Esophagus muscularis mucosa (tissue), 4 donors: Measurements from ENCODE around the gene CLCN6. TPM values are rescaled to one million over a fixed set of nuclear protein-coding genes. Genes with fewer than 3 reads are reported as not detected.

Experiments used
- DNase-seq: peaks from one replicate; pipeline ENCODE4 v3.0.0-alpha.2; 2017; ENCODE audit errors: extremely low spot score
- H3K27ac ChIP-seq, 4 donors: fragments of 200-600 bp; sonication (generic); replicated peaks in 1 of 4; 1 replicate in 3 of 4; 2 replicates in 1 of 4; pipeline ENCODE4 v1.5.1; 2016 to 2019; ENCODE audit warnings: mild to moderate bottlenecking in 1 of 4
- H3K27me3 ChIP-seq, 4 donors: fragments of 200-600 bp; sonication (generic); one replicate each; pipeline versions ENCODE4 v1.5.1 to v1.6.0; 2016 to 2019
- H3K36me3 ChIP-seq, 4 donors: fragments of 200-600 bp; sonication (generic); one replicate each; pipeline ENCODE4 v1.5.1; 2016 to 2019
- H3K4me1 ChIP-seq, 4 donors: fragments of 200-600 bp; sonication (generic); one replicate each; pipeline ENCODE4 v1.5.1; 2016 to 2019
- H3K4me3 ChIP-seq, 4 donors: fragments of 200-600 bp; sonication (generic); 1 replicate in 2 of 4; 2 replicates in 2 of 4; pipeline ENCODE4 v1.5.1; 2016 to 2019; ENCODE audit warnings: mild to moderate bottlenecking in 4 of 4, moderate library complexity in 1 of 4
- H3K9me3 ChIP-seq, 4 donors: fragments of 200-600 bp; sonication (generic); 1 replicate in 3 of 4; 2 replicates in 1 of 4; pipeline ENCODE4 v1.5.1; 2016 to 2019
- CTCF ChIP-seq, 3 experiments: fragments of 200-600 bp in 2 of 3; fragments of 450-650 bp in 1 of 3; sonication (generic) in 2 of 3; IDR thresholded peaks; one replicate each; pipeline ENCODE4 v1.5.1; 2017 to 2019; ENCODE audit warnings: antibody characterized with exemption in 3 of 3, mild to moderate bottlenecking in 2 of 3, moderate library complexity in 1 of 3
- EP300 ChIP-seq: sonication (generic); formaldehyde crosslinking; IDR thresholded peaks from one replicate; pipeline ENCODE4 v1.6.1; 2017; ENCODE audit warnings: antibody characterized with exemption
- POLR2A ChIP-seq: fragments of 450-650 bp; IDR thresholded peaks from one replicate; pipeline ENCODE4 v1.6.1; 2017; ENCODE audit warnings: antibody characterized with exemption, moderate library complexity, mild to moderate bottlenecking, low read depth
- POLR2AphosphoS5 ChIP-seq, 2 donors: sonication (generic); formaldehyde crosslinking; IDR thresholded peaks; one replicate each; pipeline ENCODE4 v1.6.1; 2017; ENCODE audit warnings: antibody characterized with exemption in 2 of 2
- WGBS: methylation state at CpG from one replicate; pipeline ENCODE4 v1.1.5; 2018; 5-methylcytosine and 5-hydroxymethylcytosine counted together
- intact Hi-C: fragments of 100-400 bp; cut with DNase I; formaldehyde crosslinking; loops from one replicate; pipeline ENCODE4 v1.15.1; 2023
- total RNA-seq, 4 donors: library from RNA; depleted of rRNA; stranded (reverse); fragments of >200 nt; gene quantifications; one replicate each; pipeline versions ENCODE4 v1.1.0 to v1.2.1, GENCODE V29; 2016

The CLCN6 gene
- total RNA-seq, 4 donors from 2014 or later, result 12.5 to 19.7 (median 15.5) TPM

DNA sequence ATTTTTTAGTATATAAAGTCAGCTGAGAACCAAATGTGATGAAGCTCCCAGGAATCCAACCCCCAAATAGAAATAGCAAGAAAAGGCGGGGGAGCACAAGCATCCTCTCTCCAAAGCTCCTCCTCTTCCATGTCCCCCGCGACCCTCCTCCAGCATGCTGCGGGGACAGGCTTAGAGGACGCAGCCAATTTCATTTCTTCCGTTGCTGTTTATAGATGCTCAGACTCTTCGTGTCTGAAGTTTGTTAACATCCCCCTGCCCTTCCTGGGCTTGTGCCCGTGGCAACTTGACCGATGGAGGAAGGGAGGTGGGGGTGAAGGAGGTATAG, 42.3 kb downstream of the CLCN6 start:
- Histone ChIP-seq H3K9me3 (no peaks in the 10 kb centered on the region), H3K36me3 (peaks cover 8 to 44% (median 26%) of the 10 kb centered on the region in 4 donors), H3K27ac (no peak overlapping the region), H3K4me3 (no peak overlapping the region), H3K27me3 (peaks cover 0 to 7% (median 0%) of the 10 kb centered on the region in 4 donors), H3K4me1 (peaks cover 5 to 9% (median 6%) of the 10 kb centered on the region in 4 donors)
- DNase-seq, result no peak
- no peak for TF ChIP-seq CTCF (IDR thresholded peaks at IDR 0.05)
- no peak for TF ChIP-seq EP300
- no peak for TF ChIP-seq POLR2AphosphoS5 (IDR thresholded peaks at IDR 0.05)
- TF ChIP-seq POLR2A, result no peak
- 86% methylated on average over 9 of the region's 9 CpGs for WGBS
- intact Hi-C loops, result no loop called here

DNA sequence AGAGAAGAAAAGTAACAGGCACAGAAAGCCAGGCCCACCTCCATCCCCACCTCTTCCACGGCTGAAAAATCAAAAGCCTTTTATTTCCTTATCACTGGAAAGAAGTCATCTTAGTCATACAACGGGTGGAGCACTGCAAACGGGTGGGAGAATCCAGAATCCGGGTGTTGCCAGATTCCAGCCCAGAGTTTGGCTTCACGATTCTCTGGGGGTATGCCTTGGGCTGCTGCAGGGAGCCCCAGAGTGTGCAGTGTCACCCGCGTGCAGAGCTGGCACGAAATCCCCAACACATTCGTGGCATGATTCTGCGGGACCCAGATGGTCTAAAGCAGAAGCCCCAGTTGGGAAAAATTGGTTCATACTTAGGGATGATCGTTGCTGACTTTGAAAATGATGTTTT, 44.2 kb downstream of the CLCN6 start:
- H3K27me3 ChIP-seq, result peaks cover 0 to 17% (median 0%) of the 10 kb centered on the region in 4 donors
- H3K36me3 ChIP-seq, result peaks cover 0 to 26% (median 11%) of the 10 kb centered on the region in 4 donors
- H3K4me1 ChIP-seq, result peaks cover 5 to 9% (median 6%) of the 10 kb centered on the region in 4 donors
- H3K27ac ChIP-seq, result no peak overlapping the region
- DNase-seq, result no peak
- intact Hi-C loops, result no loop called here
- TF ChIP-seq EP300, result no peak
- no peak for TF ChIP-seq POLR2A
- no peak for TF ChIP-seq CTCF (IDR thresholded peaks at IDR 0.05)
- TF ChIP-seq POLR2AphosphoS5 (IDR thresholded peaks at IDR 0.05), result no peak
- no peaks in the 10 kb centered on the region for H3K9me3 ChIP-seq
- 64% methylated on average over 8 of the region's 11 CpGs for WGBS
- no peak overlapping the region for H3K4me3 ChIP-seq

- Histone ChIP-seq H3K27me3 (peaks cover 0 to 23% (median 0%) of the 10 kb centered on the region in 4 donors), H3K4me3 (no peak overlapping the region), H3K36me3 (peaks cover 0 to 15% (median 7%) of the 10 kb centered on the region in 4 donors), H3K4me1 (peaks cover 5 to 9% (median 6%) of the 10 kb centered on the region in 4 donors), H3K9me3 (no peaks in the 10 kb centered on the region), H3K27ac (no peak overlapping the region)
- TF ChIP-seq CTCF (IDR thresholded peaks at IDR 0.05) (no peak), EP300 (no peak), POLR2A (no peak), POLR2AphosphoS5 (IDR thresholded peaks at IDR 0.05) (no peak)
- 73% methylated on average over 7 of the region's 7 CpGs for WGBS
- no peak for DNase-seq
- intact Hi-C loops, result no loop called here
Observed at GRCh38 chr1:11851180-11851579, 45.2 kb downstream of the CLCN6 start.

- Histone ChIP-seq H3K4me3 (no peak overlapping the region), H3K9me3 (no peaks in the 10 kb centered on the region), H3K36me3 (no peaks in the 10 kb centered on the region), H3K27ac (no peak overlapping the region), H3K27me3 (peaks cover 0 to 56% (median 15%) of the 10 kb centered on the region in 4 donors), H3K4me1 (peaks cover 0 to 9% (median 6%) of the 10 kb centered on the region in 4 donors)
- WGBS, result 45% methylated on average over 7 of the region's 8 CpGs
- TF ChIP-seq CTCF (IDR thresholded peaks at IDR 0.05) (no peak), EP300 (no peak), POLR2AphosphoS5 (IDR thresholded peaks at IDR 0.05) (no peak), POLR2A (no peak)
- intact Hi-C loops, result no loop called here
- DNase-seq, result no peak
Observed at GRCh38 chr1:11854519-11854918, 48.5 kb downstream of the CLCN6 start.

- peaks cover 0 to 65% (median 22%) of the 10 kb centered on the region in 4 donors for H3K27me3 ChIP-seq
- H3K9me3 ChIP-seq, result no peaks in the 10 kb centered on the region
- no peak for TF ChIP-seq EP300
- TF ChIP-seq POLR2AphosphoS5 (IDR thresholded peaks at IDR 0.05), result no peak
- TF ChIP-seq POLR2A, result no peak
- intact Hi-C loops, result no loop called here
- H3K27ac ChIP-seq, result no peak overlapping the region
- no peak overlapping the region for H3K4me3 ChIP-seq
- WGBS, result 70% methylated on average over 8 of the region's 8 CpGs
- H3K4me1 ChIP-seq, result peaks cover 0 to 9% (median 6%) of the 10 kb centered on the region in 4 donors
- H3K36me3 ChIP-seq, result no peaks in the 10 kb centered on the region
- DNase-seq, result no peak
Observed at GRCh38 chr1:11855430-11855829, 49.4 kb downstream of the CLCN6 start.
